ENCODE measurements around the gene SVEP1.
"Not testable (repeated sequence)": the region's sequence is repeated elsewhere in the genome, so short reads cannot be mapped to it uniquely, and the experiment has no call there.

SVEP1 gene

DNA sequence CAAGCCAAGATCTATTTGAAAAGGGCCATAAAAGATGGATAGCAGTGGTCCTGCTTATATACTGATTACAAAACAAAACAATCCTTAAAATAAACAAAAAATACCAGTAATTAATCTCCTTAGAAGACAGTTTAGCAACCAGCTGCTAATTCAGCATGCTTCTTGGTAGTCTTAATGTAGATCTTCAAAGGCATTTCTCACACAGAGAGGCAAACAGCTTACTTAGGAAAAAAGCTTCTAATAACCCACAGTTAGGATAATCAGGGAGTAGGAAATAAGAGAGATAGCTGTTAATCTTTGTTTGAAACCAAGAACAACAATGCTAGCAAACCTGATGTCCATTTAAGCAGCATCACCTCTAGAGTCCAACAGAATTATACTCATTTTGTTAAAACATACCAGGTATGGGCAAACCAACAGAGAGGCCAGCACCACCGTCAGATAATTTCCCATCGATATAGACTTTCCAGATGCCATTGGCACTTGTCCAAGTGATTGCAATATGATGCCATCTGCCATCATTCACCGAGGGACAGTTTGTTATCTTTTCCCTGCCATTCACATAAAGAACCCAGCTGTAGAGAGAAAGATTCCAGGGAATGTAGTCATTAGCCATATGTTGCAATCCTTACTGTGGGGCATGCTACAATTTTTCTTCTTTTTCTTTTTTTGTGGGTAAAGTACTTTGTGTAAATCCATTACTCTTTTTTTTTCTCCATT is 136.2 kb downstream of the SVEP1 start:
- DNase-seq: no peak

DNA sequence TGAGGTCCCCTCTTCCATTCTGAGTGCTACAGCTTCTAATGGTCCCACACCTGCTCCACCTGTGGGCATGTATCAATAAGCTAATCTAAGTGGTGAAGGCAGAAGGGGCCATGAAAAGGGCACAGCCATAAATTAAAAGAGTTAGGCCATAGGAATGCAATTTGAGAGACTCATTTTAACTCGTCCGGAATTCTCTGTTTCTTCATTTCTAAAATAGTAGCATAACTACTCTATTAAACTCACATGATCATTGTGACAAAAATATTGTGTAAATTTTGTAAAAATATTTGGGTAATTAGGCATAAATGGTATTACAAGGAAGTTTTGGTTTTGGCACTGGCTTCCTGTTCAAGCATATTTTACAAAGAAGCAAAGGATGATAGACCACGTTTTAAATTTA is 138.7 kb downstream of the SVEP1 start:
- DNase-seq: no peak

DNA sequence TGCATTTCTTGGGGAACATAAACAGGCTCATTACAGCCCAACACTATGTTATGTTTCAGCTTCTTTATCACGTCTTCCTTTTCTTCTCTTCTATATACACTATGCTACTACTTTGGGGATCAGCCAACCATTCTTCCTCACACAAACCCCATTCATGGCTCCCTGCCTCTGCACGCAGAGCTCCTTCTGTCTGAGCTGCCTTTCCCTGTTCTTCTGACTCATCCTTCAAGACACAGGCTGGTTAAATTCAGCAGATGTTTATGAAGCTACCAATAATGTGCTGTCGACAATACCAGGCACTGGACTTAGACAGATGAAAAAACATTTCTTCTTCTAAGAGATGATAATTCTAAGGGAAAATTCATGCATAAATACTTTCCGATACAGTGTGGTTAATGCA is 139.4 kb downstream of the SVEP1 start:
- no peak for DNase-seq

DNA sequence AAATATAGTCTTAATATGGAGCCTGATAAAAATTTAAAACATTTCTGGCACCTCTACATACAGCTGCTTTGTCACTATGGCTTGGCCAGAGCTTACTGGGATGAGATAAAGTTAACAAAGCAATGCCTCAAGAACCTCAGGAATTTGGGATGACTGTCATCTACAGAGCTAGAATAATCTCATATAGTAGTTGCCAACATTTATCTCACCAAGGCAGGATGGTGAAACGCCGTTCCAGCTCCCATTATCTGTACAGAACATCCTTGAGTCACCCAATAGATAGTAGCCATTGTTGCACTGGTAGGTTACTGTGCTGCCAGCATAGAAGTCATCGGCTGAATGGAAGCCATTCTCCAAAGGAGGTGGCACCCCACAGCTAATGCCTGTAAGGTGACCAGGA is 147.3 kb downstream of the SVEP1 start:
- no peak for DNase-seq

DNA sequence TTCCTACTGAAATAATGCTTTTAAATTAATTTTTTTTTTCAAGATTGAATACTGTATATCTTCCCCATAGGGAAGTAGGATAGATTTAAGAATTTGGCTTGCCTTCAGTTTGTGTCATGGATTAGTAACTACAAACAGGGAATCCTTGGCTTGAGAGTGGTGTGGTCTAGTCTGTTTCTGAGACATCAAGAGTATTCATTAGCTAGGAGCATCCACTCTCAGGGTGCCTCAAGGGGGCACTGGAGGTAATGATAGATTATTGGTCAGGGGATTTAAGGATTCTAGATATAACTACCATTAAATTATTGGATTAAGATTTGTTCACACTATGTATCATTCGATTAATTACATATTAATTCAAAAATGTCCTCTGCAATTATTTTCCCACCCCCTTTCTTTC is 150.1 kb downstream of the SVEP1 start:
- no peak for DNase-seq

DNA sequence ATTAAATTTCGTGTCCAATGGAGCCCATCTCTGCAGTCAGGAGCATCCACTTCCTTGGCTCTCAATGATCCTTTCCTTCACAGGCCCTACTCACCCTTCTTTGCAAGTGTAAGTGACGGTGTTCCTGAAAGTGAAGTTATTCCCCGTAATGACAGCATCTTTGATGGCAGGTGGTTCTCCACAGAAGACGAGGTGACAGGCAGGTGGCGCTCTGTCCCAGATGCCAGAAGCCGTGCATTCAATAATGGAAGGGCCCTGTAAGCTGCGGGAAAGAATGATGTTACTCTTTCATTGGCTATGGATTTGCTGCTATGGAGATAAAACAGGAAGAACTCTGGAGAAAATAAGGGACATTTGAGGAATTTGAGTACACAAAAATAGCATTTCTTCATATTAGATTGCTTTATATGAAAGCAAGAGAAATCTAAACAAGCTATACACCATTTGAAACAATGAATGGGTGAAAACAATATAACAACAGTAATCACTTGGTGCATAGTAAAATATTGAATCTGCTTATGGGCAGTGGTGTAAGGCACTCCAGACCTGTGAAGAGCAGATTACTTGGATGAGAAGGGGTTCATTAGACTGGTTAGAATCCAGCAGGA is 151.9 kb downstream of the SVEP1 start:
- peak; percentile 54 for DNase-seq

DNA sequence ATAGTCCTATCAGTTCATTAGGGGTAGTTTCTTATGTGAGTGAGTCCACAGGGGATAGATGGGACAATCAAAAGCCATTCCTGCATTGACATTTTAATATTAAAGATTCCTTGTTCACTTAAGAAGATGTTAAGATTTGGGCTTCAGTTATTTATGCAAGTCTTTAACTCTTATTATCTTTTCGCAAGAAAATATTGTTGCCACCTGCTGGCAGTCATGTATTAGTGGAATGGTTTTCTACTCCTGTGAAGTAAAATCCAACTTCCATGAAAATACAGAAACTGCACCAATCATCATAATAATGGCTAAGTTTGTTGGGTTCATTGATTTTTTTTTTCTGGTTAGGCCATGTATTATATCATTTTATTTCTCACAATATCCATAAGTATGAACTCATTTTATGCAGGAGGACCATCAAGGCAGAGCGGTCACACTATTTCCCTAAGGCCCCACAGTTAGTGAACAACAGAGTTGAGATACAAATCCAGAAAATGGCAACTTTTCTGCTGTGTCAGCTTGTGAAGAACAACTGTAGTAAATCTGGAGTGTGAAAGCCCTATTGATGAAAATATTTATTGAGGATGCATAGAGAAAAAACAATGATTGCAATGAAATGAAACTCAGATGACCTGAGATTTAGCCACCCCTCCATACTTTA is 153.4 kb downstream of the SVEP1 start:
- peak; percentile 19 for DNase-seq

DNA sequence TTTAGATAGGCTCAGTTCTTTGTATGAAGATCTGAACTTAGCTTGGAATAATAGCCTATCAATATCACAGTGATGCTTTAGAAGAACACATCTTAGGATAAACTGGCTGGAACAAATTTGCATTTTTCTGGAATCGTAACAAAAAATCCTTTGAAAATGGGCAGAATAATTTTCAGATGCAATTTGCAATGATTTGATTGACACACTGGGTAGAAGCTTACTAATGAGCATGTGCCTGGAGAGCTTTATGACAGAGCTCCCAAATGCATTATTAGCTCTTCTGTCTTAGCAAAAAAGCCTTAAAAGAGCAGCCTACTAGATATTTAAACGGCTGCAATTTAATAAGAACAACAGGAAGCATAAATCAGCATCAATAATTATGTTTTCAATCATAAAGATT is 165.1 kb downstream of the SVEP1 start:
- DNase-seq: no peak

DNA sequence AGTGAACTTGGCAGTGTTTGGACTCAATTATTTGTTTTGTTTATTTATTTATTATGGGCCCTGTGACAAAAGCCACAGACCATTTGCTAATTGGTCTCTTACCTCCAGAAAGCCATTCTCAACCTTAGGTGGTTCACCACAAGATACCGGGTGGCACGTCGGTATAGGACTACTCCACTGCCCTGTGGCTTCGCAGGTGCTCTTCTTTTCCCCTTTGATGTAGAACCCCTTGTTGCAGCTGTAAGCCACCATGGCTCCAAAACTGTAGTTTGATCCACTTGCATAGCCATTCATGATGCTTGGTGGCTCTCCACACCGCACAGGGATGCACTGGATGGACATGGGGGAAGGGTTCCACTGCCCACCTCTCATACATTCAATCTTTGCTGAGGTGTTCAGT is 168.6 kb downstream of the SVEP1 start:
- no peak for DNase-seq

DNA sequence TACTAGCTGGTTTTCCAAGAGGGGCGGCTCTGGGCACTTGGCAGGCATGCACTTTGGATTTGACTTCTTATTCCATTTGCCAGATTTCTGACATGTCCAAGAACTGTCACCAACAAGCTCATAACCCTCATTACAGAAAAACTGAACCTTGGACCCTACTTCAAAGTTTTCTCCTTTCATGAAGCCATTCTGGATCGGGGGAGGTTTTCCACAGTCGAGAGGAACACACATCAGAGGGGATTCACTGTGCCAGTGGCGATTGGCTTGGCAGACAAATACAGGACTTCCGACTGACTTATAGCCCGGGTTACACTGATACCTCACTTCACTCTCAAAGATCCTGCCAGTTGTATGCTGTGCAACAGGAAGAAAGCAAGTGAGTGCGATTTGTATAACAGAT is 170.9 kb downstream of the SVEP1 start:
- no peak for DNase-seq

DNA sequence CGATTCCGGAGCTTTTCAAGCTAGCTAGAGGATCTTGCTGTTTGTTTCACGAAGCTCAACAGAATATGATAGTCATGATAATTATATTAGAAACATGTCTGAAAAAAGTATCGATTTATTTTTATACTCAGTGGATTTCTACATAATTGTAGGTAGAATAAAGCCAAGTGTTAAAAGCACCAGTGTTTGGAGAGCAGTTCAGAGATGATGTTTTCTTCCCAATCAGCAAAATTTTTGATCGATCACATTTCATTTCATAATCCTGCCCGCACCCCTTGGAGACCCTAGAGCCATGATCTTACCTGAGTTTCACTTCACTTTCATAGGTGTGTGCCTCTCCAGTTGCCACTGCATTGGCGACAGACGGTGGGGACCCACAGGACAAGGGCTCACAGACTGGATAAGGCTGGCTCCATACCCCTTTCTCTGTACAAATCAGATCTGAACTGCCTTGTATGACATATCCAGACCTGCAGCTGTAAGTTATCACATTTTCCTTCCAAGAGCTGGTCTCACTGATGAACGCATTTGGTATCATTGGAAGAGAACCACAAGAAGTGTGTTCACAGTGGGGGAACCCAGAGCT is 173.6 kb downstream of the SVEP1 start:
- no peak for DNase-seq

DNA sequence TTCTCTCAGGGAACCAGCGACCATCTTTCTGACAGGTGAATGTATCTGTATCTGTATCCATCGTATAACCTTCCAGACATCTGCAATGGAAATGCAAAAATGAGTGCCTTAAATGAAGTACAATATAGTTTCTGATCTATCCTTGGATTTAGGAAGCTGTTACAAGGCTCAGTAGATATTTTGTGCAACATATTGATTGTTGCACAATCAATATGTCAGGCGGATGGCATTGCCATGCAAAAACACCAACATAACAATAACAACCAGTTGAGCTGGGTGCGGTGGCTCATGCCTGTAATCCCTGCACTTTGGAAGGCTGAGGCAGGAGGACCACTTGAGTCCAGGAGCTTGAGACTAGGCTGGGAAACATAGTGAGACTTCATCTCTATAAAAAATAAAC is 175.1 kb downstream of the SVEP1 start:
- no peak for DNase-seq

DNA sequence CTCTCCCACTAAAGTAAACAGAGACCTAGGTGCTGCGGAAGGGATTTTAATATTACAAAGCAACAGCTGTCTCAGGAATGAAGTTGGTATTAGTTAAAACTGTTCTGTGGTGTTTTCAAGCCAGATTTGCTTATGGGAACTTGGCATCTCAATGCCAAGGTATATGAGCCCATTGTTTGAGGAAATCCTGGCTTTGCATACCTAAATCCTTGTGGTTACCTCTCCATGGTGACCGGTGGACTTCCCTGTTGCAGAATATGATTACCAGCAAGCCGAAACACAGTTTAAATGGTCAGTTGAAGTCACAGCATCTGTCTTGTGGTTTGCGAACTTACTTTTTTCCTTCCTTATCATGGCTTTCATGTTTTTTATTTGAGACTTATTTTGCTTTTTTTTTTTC is 179.6 kb downstream of the SVEP1 start:
- DNase-seq: no peak

DNA sequence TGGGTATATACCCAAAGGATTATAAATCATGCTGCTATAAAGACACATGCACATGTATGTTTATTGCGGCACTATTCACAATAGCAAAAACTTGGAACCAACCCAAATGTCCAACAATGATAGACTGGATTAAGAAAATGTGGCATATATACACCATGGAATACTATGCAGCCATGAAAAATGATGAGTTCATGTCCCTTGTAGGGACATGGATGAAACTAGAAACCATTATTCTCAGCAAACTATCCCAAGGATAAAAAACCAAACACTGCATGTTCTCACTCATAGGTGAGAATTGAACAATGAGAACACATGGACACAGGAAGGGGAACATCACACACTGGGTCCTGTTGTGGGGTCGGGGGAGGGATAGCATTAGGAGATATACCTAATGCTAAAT is 180.5 kb downstream of the SVEP1 start:
- DNase-seq: not testable (repeated sequence)

DNA sequence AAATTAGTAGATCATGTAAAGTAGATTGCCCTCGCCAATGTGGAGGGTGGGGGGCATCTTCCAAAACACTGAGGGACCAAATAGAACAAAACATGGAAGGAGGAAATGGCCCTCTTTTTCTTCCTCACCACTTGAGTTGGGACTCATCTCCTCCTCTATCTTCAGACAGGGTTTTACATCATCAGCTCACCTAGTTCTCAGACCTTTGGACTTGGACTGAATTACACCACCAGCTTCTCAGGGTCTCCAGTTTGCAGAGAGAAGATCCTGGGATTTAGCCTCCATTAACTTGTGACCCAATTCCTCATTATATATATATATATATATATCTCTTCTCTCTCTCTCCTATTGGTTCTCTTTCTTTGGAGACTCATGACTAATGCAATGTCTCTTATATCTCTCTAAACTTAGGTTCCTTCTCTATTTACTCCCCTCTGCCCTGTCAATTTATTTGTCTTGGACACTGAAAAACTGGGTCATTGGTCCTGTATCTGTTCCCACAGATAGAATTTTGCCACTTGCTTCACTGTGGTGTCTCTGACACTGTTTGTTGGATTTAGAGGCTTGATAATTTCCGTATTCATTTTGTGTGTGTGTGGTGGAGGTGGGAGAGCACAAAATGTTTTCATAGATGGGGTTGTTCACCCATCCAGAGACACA is 187.6 kb downstream of the SVEP1 start:
- DNase-seq: no peak

DNA sequence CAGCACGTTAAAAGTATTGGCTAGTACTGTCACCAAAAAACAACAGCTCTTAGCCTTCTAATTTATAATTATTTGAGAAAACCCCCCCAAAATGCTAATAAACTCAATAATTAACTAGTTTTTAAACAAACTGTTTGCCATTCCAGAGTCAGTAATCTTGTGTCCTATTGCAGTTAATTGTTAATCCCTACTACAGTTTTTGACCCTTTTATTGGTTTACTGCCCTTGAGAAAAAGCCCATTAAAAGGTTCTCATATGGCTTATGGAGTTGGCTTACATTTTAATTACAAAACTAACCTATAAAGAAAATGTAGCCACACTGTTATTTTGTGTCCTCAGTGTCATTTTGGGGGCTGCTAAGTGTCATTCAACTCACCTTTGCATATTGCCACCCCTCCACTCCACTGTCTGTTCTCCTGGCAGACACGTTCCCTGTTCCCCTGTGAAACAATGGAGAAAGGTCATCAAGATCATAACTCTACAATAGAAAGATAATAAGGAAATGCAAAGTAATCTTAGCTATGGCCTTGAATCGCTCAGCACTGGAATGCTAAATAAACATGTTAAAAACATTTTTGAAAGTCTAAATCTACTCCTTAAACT is 190.3 kb downstream of the SVEP1 start:
- no peak for DNase-seq

DNA sequence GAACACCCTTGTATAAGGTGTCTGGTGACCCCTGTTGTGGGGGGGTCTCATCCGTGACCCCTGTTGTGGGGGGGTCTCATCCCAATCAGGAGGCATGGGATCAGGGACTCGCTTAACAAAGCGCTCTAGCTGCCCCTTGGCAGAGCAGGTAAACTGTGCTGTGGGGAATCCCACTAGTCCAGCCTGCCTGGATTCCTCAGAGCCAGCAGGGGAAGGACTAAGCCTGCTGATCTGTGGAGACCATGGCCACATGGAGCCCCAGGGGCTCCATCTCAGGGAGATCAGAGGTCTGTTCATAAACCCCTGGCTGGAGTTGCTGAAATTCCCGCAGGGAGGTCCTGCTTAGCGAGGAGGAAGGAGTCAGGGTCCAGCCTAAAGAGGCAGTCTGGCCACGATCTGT is 196.1 kb downstream of the SVEP1 start:
- no peak for DNase-seq

DNA sequence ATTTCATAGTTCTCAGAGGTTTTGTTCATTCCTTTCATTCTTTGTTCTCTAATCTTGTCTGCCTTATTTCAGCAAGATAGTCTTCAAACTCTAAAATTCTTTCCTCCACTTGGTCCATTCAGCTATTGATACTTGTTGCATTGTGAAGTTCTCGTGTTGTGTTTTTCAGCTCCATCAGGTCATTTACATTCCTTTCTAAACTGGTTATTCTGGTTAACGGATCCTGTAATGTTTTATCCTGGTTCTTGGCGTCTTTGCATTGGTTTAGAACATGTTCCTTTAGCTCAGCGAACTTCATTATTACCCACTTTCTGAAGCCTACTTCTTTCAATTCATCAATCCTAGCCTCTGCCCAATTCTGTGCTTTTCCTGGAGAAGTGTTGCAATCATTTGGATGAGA is 196.8 kb downstream of the SVEP1 start:
- DNase-seq: no peak

DNA sequence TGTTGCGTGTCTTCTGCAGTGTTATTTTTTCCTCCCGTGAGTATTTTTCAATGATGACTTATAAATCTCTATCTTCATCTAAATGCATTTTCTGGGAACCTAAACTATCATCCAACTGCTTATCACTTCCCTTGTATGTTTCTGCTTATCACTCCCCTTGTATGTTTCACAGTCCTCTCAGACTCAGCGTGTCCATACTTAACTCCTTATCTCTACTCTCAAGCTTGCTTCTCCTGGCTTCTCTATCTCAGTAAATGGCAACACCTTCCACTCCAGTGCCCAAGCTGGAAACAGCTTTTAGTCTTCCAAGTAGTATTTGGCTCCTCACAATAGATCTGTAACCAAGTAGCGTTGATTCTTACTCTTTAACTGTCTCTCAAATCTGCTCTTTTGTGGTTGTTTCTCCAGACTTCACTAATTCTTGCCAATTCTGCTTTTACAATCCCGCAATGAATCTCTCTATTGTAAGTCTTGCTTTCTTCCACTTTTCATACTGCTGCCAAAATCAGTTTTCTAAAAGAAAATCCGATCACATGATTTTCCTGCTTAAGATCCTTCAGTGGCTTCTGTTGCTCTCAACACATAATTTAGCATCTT is 208.0 kb downstream of the SVEP1 start:
- no peak for DNase-seq

DNA sequence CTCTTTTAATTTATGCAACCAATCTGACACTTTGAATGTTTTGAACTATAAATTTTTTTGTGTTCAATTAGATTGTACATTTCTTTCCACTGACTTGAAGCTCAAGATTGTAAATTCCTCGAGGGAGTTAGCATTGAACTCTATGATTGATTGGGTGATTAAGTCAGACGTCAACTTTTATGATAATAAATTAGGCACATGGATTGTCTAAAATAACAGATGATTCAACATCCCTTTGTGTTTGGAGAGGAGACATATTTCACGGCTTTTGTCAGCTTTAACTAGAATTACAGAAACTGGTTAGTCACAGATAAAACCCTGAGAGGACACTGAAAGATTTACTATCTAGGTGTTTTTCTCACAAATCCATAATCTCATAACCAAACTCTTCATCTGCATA is 209.2 kb downstream of the SVEP1 start:
- no peak for DNase-seq

DNA sequence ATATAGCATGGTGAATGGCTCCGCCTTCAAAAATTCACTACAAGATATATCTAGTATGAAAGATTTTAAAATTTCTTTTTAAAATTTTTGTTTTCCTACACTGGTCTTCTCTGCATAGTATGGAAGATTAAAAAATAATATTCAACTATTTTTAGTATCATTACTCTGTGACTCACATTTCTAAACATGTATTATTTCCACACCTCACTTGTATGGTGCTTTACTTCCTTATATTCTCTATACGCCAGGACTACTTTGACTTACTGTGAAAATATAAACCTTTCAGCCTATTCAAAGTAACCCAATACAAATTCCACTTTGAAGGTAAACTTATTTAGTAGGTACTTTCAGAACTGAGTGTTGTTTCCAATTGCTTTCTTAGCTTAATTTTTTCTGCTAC is 215.1 kb downstream of the SVEP1 start:
- no peak for DNase-seq

DNA sequence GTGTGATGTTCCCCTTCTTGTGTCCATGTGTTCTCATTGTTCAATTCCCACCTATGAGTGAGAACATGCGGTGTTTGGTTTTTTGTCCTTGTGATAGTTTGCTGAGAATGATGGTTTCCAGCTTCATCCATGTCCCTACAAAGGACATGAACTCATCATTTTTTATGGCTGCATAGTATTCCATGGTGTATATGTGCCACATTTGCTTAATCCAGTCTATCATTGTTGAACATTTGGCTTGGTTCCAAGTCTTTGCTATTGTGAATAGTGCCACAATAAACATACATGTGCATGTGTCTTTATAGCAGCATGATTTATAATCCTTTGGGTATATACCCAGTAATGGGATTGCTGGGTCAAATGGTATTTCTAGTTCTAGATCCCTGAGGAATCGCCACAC is 220.5 kb downstream of the SVEP1 start:
- DNase-seq: not testable (repeated sequence)

DNA sequence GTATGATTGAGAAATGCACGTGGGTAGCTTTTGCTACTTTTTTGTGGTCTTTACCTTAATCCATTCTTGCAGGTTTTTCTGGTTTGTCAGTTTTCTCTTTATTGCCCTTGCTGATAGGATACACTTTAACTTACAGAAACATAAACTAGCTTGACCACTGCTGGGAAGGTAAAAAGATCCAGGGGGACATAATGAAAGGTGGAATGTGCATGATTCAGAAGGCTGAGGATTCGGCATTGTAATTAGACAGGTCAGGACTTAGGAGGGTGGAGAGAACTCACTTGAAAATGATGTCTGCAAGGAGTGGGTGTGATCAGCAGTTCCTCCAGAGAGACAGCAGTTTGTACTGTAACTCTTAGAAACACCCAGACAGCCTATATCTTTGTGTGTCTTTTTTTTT is 222.0 kb downstream of the SVEP1 start:
- DNase-seq: no peak
